IMR-90 (cell line): ENCODE results near the gene TEX11. TPM values are rescaled to one million over a fixed set of nuclear protein-coding genes. Genes with fewer than 3 reads are reported as not detected.

Experiments
- ATAC-seq: fragments of 200-7000 bp; cut with Tn5 transposase; 2 replicates; pipeline ENCODE4 v1.9.1; 2020; ENCODE audit warnings: low read depth, mild to moderate bottlenecking, moderate library complexity
- BruUV-seq: library from RNA; stranded (reverse); fragments of 400-500 nt; replicated peaks from 2 replicates; lab custom pipeline; 2021; lab: Mats Ljungman, UMichigan
- CTCF ChIA-PET: fragments of 300-600 bp; formaldehyde crosslinking; extraction: SDS; loops from one replicate; lab custom pipeline; 2021; ENCODE audit warnings: antibody characterized with exemption; lab: Yijun Ruan, JAX
- POLR2A ChIA-PET: fragments of 300-600 bp; sonication (Branson Sonifier 250); formaldehyde crosslinking; loops from one replicate; lab custom pipeline; 2022; ENCODE audit warnings: antibody characterized with exemption; ENCODE audit not compliant: unreplicated experiment; lab: Charles Lee
- DNase-seq: peaks from one replicate; pipeline ENCODE4 v3.0.0; 2013
- H2AFZ ChIP-seq: replicated peaks from 2 replicates; pipeline ENCODE3; 2013; ENCODE audit warnings: low read length, mild to moderate bottlenecking; ENCODE audit not compliant: poor library complexity
- H2AK5ac ChIP-seq: 2 replicates; pipeline ENCODE4 v1.6.1; 2013; ENCODE audit warnings: low read depth, low read length, inconsistent platforms
- H2AK9ac ChIP-seq: replicated peaks from 2 replicates; pipeline ENCODE3; 2013; ENCODE audit warnings: mild to moderate bottlenecking, low read depth, low read length, moderate library complexity; ENCODE audit not compliant: poor library complexity
- H2BK120ac ChIP-seq: 2 replicates; pipeline ENCODE4 v1.6.1; 2013; ENCODE audit warnings: low read depth, low read length, inconsistent platforms
- H2BK15ac ChIP-seq: 3 replicates; pipeline ENCODE4 v1.6.1; 2013; ENCODE audit warnings: low read depth, low read length, inconsistent platforms
- H2BK20ac ChIP-seq: 2 replicates; pipeline ENCODE4 v1.6.1; 2013; ENCODE audit warnings: low read depth, mild to moderate bottlenecking, inconsistent platforms, low read length, moderate library complexity
- H2BK5ac ChIP-seq: 2 replicates; pipeline ENCODE4 v1.6.1; 2013; ENCODE audit warnings: mild to moderate bottlenecking, low read depth, low read length, inconsistent platforms; ENCODE audit not compliant: poor library complexity, severe bottlenecking
- H3K14ac ChIP-seq: replicated peaks from 2 replicates; pipeline ENCODE4 v1.6.1; 2013; ENCODE audit warnings: low read depth, low read length, inconsistent platforms
- H3K18ac ChIP-seq: 2 replicates; pipeline ENCODE4 v1.6.1; 2013; ENCODE audit warnings: low read depth, low read length, control low read depth
- H3K23ac ChIP-seq: 2 replicates; pipeline ENCODE4 v1.6.1; 2013; ENCODE audit warnings: low read depth, low read length, inconsistent platforms
- H3K27ac ChIP-seq: 2 replicates; pipeline ENCODE4 v1.5.1; 2013; ENCODE audit warnings: mild to moderate bottlenecking, control low read depth, low read length; ENCODE audit not compliant: insufficient read depth
- H3K27me3 ChIP-seq: 2 replicates; pipeline ENCODE4 v1.6.1; 2013; ENCODE audit warnings: low read length; ENCODE audit not compliant: control insufficient read depth, insufficient read depth
- H3K36me3 ChIP-seq: 2 replicates; pipeline ENCODE4 v1.6.1; 2013; ENCODE audit warnings: low read length, mixed read lengths; ENCODE audit not compliant: control insufficient read depth, insufficient read depth
- H3K4ac ChIP-seq: 2 replicates; pipeline ENCODE4 v1.6.1; 2013; ENCODE audit warnings: low read depth, low read length, inconsistent platforms
- H3K4me1 ChIP-seq: 2 replicates; pipeline ENCODE4 v1.6.1; 2013; ENCODE audit warnings: low read length, mixed read lengths; ENCODE audit not compliant: control insufficient read depth, insufficient read depth
- H3K4me2 ChIP-seq: 2 replicates; pipeline ENCODE4 v1.6.1; 2013; ENCODE audit warnings: low read depth, mild to moderate bottlenecking, control low read depth, low read length, moderate library complexity
- H3K4me3 ChIP-seq: 2 replicates; pipeline ENCODE4 v1.5.1; 2013; ENCODE audit warnings: low read depth, mild to moderate bottlenecking, control low read depth, low read length, moderate library complexity; ENCODE audit not compliant: insufficient read depth
- H3K56ac ChIP-seq: 2 replicates; pipeline ENCODE4 v1.6.1; 2013; ENCODE audit warnings: low read length, inconsistent platforms; ENCODE audit not compliant: insufficient read depth; ENCODE audit errors: extremely low read depth
- H3K79me1 ChIP-seq, 2 experiments: 2 replicates each; pipeline ENCODE4 v1.6.1; 2013; ENCODE audit warnings: low read length in 2 of 2, inconsistent platforms in 1 of 2, low read depth in 1 of 2
- H3K9ac ChIP-seq: 2 replicates; pipeline ENCODE4 v1.6.1; 2013; ENCODE audit warnings: low read depth, low read length, control low read depth
- H3K9me1 ChIP-seq: 2 replicates; pipeline ENCODE4 v1.6.1; 2013; ENCODE audit warnings: low read length, inconsistent platforms; ENCODE audit not compliant: insufficient read depth
- H3K9me3 ChIP-seq: 2 replicates; pipeline ENCODE4 v1.6.1; 2013; ENCODE audit warnings: low read length; ENCODE audit not compliant: control insufficient read depth, insufficient read depth
- H4K20me1 ChIP-seq: 2 replicates; pipeline ENCODE4 v1.6.1; 2013; ENCODE audit warnings: low read length, inconsistent platforms; ENCODE audit not compliant: insufficient read depth
- H4K5ac ChIP-seq: 2 replicates; pipeline ENCODE4 v1.6.1; 2013; ENCODE audit warnings: mild to moderate bottlenecking, low read depth, low read length, control low read depth
- H4K8ac ChIP-seq, 2 experiments: 2 replicates each; pipeline ENCODE4 v1.6.1; 2013; ENCODE audit warnings: low read depth in 2 of 2, low read length in 2 of 2, control low read depth in 1 of 2, inconsistent platforms in 1 of 2
- H4K91ac ChIP-seq: 2 replicates; pipeline ENCODE4 v1.6.1; 2013; ENCODE audit warnings: low read depth, low read length, inconsistent platforms; ENCODE audit not compliant: insufficient read depth
- BHLHE40 ChIP-seq: fragments of 150-350 bp; IDR thresholded peaks from 2 replicates; pipeline ENCODE4 v1.6.1; 2016; ENCODE audit warnings: mild to moderate bottlenecking, low read depth, low read length
- CEBPB ChIP-seq: IDR thresholded peaks from 2 replicates; pipeline ENCODE4 v1.6.1; 2012; ENCODE audit warnings: low read depth, low read length, improper control_type of control experiment
- CHD1 ChIP-seq: IDR thresholded peaks from 2 replicates; pipeline ENCODE4 v1.6.1; 2012; ENCODE audit warnings: low read depth, low read length, improper control_type of control experiment
- CTCF ChIP-seq: conservative IDR thresholded peaks from 2 replicates; pipeline ENCODE4 v1.5.1; 2012; ENCODE audit warnings: mild to moderate bottlenecking, low read depth, low read length, improper control_type of control experiment
- ELK1 ChIP-seq: fragments of 150-350 bp; IDR thresholded peaks from 2 replicates; pipeline ENCODE4 v1.6.1; 2016; ENCODE audit warnings: low read depth, mild to moderate bottlenecking, low read length, moderate library complexity, borderline replicate concordance
- FOS ChIP-seq: fragments of 150-350 bp; IDR thresholded peaks from 2 replicates; pipeline ENCODE4 v1.6.1; 2016; ENCODE audit warnings: low read depth, low read length
- MAFK ChIP-seq: IDR thresholded peaks from 2 replicates; pipeline ENCODE4 v1.6.1; 2012; ENCODE audit warnings: low read depth, low read length, improper control_type of control experiment
- MAZ ChIP-seq: IDR thresholded peaks from 2 replicates; pipeline ENCODE4 v1.6.1; 2012; ENCODE audit warnings: low read depth, mild to moderate bottlenecking, low read length, improper control_type of control experiment, moderate library complexity, borderline replicate concordance
- MXI1 ChIP-seq: IDR thresholded peaks from 2 replicates; pipeline ENCODE4 v1.6.1; 2012; ENCODE audit warnings: low read depth, mild to moderate bottlenecking, low read length, moderate library complexity, borderline replicate concordance
- NFE2L2 ChIP-seq: fragments of 150-350 bp; IDR thresholded peaks from 2 replicates; pipeline ENCODE4 v1.6.1; 2016; ENCODE audit warnings: low read depth, mild to moderate bottlenecking, low read length
- POLR2A ChIP-seq: IDR thresholded peaks from 2 replicates; pipeline ENCODE4 v1.6.1; 2012; ENCODE audit warnings: mild to moderate bottlenecking, low read depth, low read length
- RAD21 ChIP-seq: IDR thresholded peaks from 2 replicates; pipeline ENCODE4 v1.6.1; 2012; ENCODE audit warnings: low read length, improper control_type of control experiment
- RCOR1 ChIP-seq: IDR thresholded peaks from 2 replicates; pipeline ENCODE4 v1.6.1; 2012; ENCODE audit warnings: mild to moderate bottlenecking, low read length, improper control_type of control experiment; ENCODE audit not compliant: insufficient replicate concordance
- SMC3 ChIP-seq: fragments of 150-350 bp; IDR thresholded peaks from 2 replicates; pipeline ENCODE4 v1.6.1; 2016; ENCODE audit warnings: low read depth, mild to moderate bottlenecking, antibody characterized with exemption, low read length, moderate library complexity
- WGBS, 2 experiments: methylation state at CpG; one replicate each; pipeline versions ENCODE4 v1.1.5 to v1.1.7; 2013; ENCODE audit warnings: missing lambda C conversion rate in 2 of 2; ENCODE audit not compliant: insufficient read length in 1 of 2; ENCODE audit errors: extremely low coverage in 2 of 2; 5-methylcytosine and 5-hydroxymethylcytosine counted together
- dilution Hi-C: fragments of 300-500 bp; cut with HindIII; formaldehyde crosslinking; loops from one replicate; pipeline ENCODE4 v1.14.3; 2018; ENCODE audit warnings: low sequenced_read_pairs; ENCODE audit not compliant: unreplicated experiment
- in situ Hi-C: fragments of 300-500 bp; cut with MboI; formaldehyde crosslinking; loops from 3 replicates; pipeline ENCODE4 v1.14.3; 2019; ENCODE audit warnings: low sequenced_read_pairs, inconsistent platforms, mixed read lengths
- intact Hi-C: fragments of 100-400 bp; cut with micrococcal nuclease; formaldehyde crosslinking; loops from 2 replicates; pipeline ENCODE4 v1.10.0; 2022
- polyA plus RNA-seq, 3 experiments: library from polyadenylated mRNA; depleted of rRNA; stranded (reverse); fragments of >200 nt; gene quantifications; 2 replicates each; pipeline ENCODE4 v1.2.3, GENCODE V29; 2012; ENCODE audit warnings: low replicate concordance in 1 of 3
- total RNA-seq: library from RNA; depleted of rRNA; stranded (reverse); fragments of >200 nt; gene quantifications from 2 replicates; pipeline ENCODE4 v1.2.3, GENCODE V29; 2012

Gene TEX11
- total and polyA plus RNA-seq, 2 of the 4 experiments (the other 2 are of a cell fraction), result not detected

DNA sequence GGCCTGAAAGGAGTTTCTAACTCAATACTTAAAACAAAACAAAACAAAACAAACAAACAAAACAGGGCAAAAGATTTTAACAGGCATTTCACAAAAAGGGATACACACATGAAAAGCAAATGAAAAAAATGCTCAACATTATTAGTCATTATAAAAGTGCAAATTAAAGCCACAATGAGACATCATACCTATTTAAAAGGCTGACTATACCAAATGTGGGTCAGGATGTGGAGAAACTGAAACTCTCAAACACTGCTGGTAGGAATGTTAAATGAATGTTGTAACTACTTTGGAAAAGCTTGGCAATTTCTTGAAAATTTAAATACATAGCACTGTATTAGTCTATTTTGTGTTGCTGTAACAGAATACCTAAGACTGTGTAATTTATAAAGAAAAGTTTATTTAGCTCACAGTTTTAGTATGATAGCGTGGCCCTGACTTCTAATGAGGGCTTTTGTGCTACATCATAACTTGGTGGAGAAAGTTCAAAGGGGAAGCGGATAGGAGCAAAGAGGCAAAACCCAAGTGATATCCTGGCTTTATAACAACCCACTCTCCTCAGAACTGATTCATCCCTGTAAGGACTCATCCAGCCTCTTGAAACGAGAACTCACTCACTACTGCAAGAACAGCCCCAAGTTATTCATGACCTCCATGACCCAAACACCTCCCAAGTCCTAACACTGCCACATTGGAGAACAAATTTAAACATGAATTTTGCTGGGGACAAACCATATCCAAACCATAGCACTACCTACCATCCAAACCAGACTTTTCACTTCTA is 214.0 kb downstream of the TEX11 start:
- dilution Hi-C loops, result no loop called here
- ChIA-PET POLR2A (interaction anchor here (0.5 kb wide), 1 partner anchor 170 kb away, joined by 3 read pairs; no protein-coding TSS in a partner anchor), CTCF (no interaction called here)
- Histone ChIP-seq H3K9me1 (no peaks in the 10 kb centered on the region), H3K4me1 (no peaks in the 10 kb centered on the region), H3K4ac (no peak overlapping the region), H2AK9ac (no peak overlapping the region), H4K5ac (no peak overlapping the region), H3K27ac (no peak overlapping the region), H3K23ac (no peak overlapping the region), H3K27me3 (no peaks in the 10 kb centered on the region; the same call in 1 of the 2 replicates), H2BK15ac (no peak overlapping the region), H2AFZ (no peak overlapping the region), H2BK5ac (no peak overlapping the region), H4K91ac (no peak overlapping the region), H3K56ac (no peak overlapping the region), H3K18ac (no peak overlapping the region), H4K20me1 (no peaks in the 10 kb centered on the region), H3K79me1 (no peaks in the 10 kb centered on the region), H3K4me3 (no peak overlapping the region), H3K9ac (no peak overlapping the region), H3K4me2 (no peak overlapping the region), H2BK20ac (no peak overlapping the region), H2BK120ac (no peak overlapping the region), H3K9me3 (no peaks in the 10 kb centered on the region), H3K36me3 (no peaks in the 10 kb centered on the region), H3K14ac (no peak overlapping the region), H2AK5ac (no peak overlapping the region), H4K8ac (no peak overlapping the region)
- in situ Hi-C loops, result no loop called here
- no TSS peak for BruUV-seq
- TF ChIP-seq RCOR1 (no peak), MAZ (no peak), FOS (no peak), ELK1 (no peak), MAFK (no peak), SMC3 (no peak), BHLHE40 (no peak), CHD1 (no peak), MXI1 (no peak), RAD21 (no peak), POLR2A (no peak), CTCF (no peak), NFE2L2 (no peak), CEBPB (no peak)
- ATAC-seq (no peak), DNase-seq (no peak)
- intact Hi-C loops, result no loop called here
- 86% methylated on average over 1 of the region's 3 CpGs; no CpG with 5 or more reads in 1 of the 2 experiments for WGBS, 2 experiments
